ENCODE measurements around the gene GABPB2.
"Not testable (repeated sequence)": the region's sequence is repeated elsewhere in the genome, so short reads cannot be mapped to it uniquely, and the experiment has no call there.

Gene GABPB2

GRCh38 chr1:151060007-151060656, 10.4 kb upstream of the GABPB2 start, which contains the start of gene MLLT11:
Gene MLLT11 (plus strand): TSS chr1:151060397. CDS start chr1:151067225, 6,828 bp downstream.
- DNase-seq (ENCODE audit: low read depth in 2 of 2) = no peak

- DNase-seq (ENCODE audit: low read depth in 2 of 2) = no peak
Measured at GRCh38 chr1:151060657-151061421, 9.7 kb upstream of the GABPB2 start.

GRCh38 chr1:151061704-151062103, 8.9 kb upstream of the GABPB2 start:
- no peak for DNase-seq (ENCODE audit: low read depth in 2 of 2)

GRCh38 chr1:151062741-151063371, 7.7 kb upstream of the GABPB2 start:
- DNase-seq (ENCODE audit: low read depth in 2 of 2) = no peak

GRCh38 chr1:151065089-151065645, 5.4 kb upstream of the GABPB2 start:
- no peak for DNase-seq (ENCODE audit: low read depth in 2 of 2)

DNA sequence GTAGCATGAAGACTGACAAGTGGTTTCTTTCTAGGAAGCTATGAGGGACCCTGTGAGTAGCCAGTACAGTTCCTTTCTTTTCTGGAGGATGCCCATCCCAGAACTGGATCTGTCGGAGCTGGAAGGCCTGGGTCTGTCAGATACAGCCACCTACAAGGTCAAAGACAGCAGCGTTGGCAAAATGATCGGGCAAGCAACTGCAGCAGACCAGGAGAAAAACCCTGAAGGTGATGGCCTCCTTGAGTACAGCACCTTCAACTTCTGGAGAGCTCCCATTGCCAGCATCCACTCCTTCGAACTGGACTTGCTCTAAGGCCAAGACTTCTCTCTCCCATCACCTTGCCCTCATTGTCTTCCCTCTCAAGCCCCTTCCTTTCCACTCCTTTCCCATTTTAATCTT, 3.4 kb upstream of the GABPB2 start:
- no peak for DNase-seq (ENCODE audit: low read depth in 2 of 2)

DNA sequence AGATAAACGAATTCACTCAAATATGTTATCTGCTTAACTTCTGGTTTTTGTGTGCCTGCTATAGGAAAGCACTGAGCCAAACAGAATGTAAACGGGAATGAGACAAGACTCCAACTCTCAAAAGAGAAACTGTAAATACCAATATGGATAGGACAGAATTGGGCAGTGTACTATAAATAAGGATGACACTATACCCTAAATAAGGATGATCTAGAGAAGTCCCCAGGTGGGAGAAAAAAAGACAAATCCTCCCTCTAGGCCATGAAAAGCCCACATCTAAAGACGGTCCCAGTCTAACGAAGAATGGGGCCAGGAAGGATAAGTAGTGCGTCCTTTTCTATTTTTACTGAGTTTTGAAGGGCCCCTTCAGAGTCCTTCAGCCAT, 1.5 kb upstream of the GABPB2 start:
- DNase-seq (ENCODE audit: low read depth in 2 of 2) = no peak

DNA sequence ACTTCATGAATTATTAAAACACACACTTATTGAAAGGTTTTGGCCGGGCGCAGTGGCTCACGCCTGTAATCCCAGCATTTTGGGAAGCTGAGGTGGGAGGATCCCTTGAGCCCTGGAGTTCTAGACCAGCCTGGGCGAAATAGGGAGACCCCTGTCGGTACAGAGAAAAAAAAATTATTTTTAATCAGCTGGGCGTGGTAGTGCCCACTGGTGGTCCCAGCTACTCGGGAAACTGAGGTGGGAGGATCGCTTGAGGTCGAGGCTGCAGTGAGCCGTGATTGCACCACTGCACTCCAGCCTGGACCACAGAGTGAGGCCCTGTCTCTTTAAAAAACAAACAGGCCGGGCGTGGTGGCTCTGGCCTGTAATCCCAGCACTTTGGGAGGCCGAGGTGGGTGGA, 1.7 kb downstream of the GABPB2 start:
- DNase-seq (ENCODE audit: low read depth in 2 of 2) = no peak

DNA sequence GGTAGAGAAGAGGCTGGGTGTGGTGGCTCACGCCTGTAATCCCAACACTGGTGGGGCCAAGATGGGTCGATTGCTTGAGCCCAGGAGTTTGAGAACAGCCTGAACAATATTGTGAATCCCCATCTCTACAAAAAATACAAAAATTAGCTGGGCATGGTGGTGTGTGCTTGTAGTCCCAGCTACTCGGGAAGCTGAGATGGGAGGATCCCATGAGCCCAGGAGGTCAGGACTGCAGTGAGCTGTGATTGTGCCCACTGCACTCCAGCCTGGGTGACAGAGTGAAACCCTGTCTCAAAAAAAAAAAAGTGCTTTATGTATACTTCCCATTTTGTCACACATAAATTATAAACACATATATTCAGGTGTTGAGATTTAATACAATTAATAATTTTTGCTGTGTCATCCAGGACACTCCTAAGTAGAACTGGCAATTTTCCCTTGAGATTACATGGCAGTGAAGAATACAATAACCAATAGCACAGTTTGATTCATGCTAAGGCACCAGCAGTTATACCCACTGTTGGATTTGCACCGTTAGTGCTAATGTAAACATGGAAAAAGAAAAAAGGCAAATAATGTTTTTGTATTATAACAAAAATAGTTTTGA, 15.5 kb downstream of the GABPB2 start:
- DNase-seq (ENCODE audit: low read depth in 2 of 2) = no peak

DNA sequence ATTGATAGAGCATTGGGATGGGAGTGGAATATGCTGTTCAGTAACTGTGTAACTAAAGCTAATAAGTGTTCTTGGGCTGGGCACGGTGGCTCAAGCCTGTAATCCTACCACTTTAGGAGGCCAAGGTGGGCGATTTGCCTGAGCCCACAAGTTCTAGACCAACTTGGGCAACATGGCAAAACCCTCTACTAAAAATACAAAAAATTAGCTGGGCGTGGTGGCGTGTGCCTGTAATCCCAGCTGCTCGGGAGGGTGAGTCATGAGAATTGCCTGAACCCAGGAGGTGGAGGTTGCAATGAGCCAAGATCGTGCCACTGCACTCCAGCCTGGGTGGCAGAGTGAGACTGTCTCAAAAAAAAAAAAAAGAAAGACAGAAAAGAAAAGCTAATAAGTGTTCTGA, 26.9 kb downstream of the GABPB2 start:
- not testable (repeated sequence) for DNase-seq (ENCODE audit: low read depth in 2 of 2)

DNA sequence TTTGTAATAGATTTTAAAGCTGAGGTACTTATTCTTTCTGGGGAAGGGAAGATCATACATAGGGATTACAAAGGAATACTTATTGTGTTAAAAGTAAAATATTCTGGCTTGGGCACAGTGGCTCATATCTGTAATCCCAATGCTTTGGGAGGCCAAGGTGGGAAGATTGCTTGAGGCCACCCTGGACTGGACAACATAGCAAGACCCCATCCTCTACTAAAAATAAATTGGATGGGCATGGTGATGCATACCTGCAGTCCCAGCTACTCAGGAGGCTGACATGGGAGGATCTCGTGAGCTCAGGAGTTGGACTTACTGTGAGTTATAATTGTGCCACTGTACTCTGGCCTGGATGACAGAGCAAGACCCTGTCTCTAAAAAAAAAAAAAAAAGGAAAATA, 27.6 kb downstream of the GABPB2 start:
- no peak for DNase-seq (ENCODE audit: low read depth in 2 of 2)

- DNase-seq (ENCODE audit: low read depth in 2 of 2) = no peak
Measured at GRCh38 chr1:151104630-151105029, 34.1 kb downstream of the GABPB2 start.

DNA sequence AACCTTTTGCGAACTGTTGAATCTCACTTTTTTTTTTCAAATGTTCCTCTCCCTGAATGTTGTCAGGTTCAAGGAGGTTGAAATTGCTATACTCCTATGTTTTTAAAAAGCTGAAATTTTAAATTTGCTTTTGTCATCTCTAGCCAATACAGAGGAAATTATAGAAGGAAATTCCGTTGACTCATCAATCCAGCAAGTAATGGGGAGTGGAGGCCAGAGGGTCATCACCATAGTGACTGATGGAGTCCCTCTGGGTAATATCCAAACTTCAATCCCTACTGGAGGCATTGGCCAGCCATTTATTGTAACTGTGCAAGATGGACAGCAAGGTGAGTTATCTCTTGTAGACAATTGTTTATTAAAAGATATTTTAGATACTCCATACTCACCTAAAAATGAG, 36.3 kb downstream of the GABPB2 start:
- no peak for DNase-seq (ENCODE audit: low read depth in 2 of 2)

- DNase-seq (ENCODE audit: low read depth in 2 of 2) = no peak
Measured at GRCh38 chr1:151108331-151108730, 37.8 kb downstream of the GABPB2 start.

DNA sequence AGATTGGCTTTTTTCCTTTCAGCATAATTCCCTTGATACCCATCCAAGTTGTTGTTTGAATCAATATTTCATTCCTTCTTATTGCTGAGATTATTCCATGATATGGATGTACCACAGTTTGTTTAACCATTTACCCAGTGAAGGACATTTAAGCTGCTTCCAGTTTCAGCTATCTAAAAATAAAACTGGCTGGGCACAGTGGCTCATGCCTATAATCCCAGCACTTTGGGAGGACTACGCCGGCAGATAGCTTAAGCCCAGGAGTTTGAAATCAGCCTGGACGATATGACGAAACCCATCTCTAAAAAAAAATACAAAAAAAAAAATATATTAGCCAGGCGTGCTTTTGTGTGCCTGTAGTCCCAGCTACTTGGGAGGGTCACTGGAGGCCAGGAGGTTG, 43.3 kb downstream of the GABPB2 start:
- no peak for DNase-seq (ENCODE audit: low read depth in 2 of 2)

- DNase-seq (ENCODE audit: low read depth in 2 of 2) = no peak
Measured at GRCh38 chr1:151124763-151125403, 54.3 kb downstream of the GABPB2 start.

GRCh38 chr1:151128800-151129199, 58.2 kb downstream of the GABPB2 start:
- DNase-seq (ENCODE audit: low read depth in 2 of 2) = no peak

GRCh38 chr1:151130987-151131586, 60.5 kb downstream of the GABPB2 start:
- DNase-seq (ENCODE audit: low read depth in 2 of 2) = peak; percentile 79 to 81

DNA sequence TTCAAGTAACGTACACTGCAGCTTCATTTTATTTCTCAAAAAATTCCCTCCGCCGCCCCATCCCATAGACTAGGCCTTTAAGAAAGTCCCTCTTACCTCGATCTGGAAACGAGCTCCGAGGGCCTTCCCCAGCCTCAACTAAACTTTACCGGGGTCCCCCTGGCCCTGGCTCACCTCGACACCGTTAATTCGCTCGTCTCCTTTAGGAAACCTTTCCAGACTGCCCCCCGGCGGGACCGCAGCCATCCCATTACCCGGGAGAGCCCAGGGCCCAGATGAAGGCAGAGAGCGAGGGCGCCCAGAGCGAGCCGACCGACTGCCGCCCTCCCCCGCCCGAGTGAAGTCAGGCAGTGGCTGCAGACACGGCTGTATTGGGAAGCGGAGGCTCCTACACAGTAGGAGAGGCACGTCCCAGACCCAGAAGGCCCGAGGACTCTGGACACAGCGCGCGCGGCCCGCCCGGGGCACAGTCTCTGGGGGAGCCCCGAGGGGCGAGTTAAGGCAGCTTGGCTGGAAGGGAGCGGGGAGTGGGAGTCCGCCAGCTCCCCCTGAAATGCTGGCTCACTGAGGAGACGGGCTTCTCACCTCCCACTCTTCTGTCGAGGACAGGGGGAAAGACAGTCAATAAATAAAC, 61.3 kb downstream of the GABPB2 start:
- DNase-seq (ENCODE audit: low read depth in 2 of 2) = no peak

- DNase-seq (ENCODE audit: low read depth in 2 of 2) = no peak
Measured at GRCh38 chr1:151132335-151133017, 61.9 kb downstream of the GABPB2 start.

All from stimulated activated CD8-positive, alpha-beta memory T cell treated with anti-CD3 and anti-CD28 coated beads, Interleukin-15, amount 100 ng/mL, for 48 hours (primary cell).